Measurements from ENCODE around the gene PRKRIP1.
"Not testable (repeated sequence)": the region's sequence is repeated elsewhere in the genome, so short reads cannot be mapped to it uniquely, and the experiment has no call there.

The PRKRIP1 gene

GRCh38 chr7:102395873-102396709 is at the start of gene PRKRIP1:
Gene PRKRIP1, plus strand, starts transcription at chr7:102396363. Its CDS starts 49 bp downstream, at chr7:102396412.
- DNase-seq: peak; percentile 55

GRCh38 chr7:102346983-102347382 is 49.2 kb upstream of the PRKRIP1 start:
- not testable (repeated sequence) for DNase-seq

- not testable (repeated sequence) for DNase-seq
Observed at GRCh38 chr7:102356344-102356743, 39.8 kb upstream of the PRKRIP1 start, which contains the start of gene SPDYE6. Gene SPDYE6, minus strand, starts transcription at chr7:102356444. Its CDS starts 421 bp downstream, at chr7:102356023.

GRCh38 chr7:102363549-102364393 is 32.4 kb upstream of the PRKRIP1 start:
- DNase-seq: peak; percentile 89

- DNase-seq: not testable (repeated sequence)
Observed at GRCh38 chr7:102364394-102364886, 31.7 kb upstream of the PRKRIP1 start.

- DNase-seq: not testable (repeated sequence)
Observed at GRCh38 chr7:102365390-102365789, 30.8 kb upstream of the PRKRIP1 start.

GRCh38 chr7:102370038-102370437 is 26.1 kb upstream of the PRKRIP1 start:
- DNase-seq: not testable (repeated sequence)

GRCh38 chr7:102372796-102373195 is 23.4 kb upstream of the PRKRIP1 start:
- not testable (repeated sequence) for DNase-seq

GRCh38 chr7:102376964-102377466 is 19.1 kb upstream of the PRKRIP1 start:
- DNase-seq: no peak

GRCh38 chr7:102380837-102381236 is 15.3 kb upstream of the PRKRIP1 start:
- DNase-seq: not testable (repeated sequence)

- DNase-seq: not testable (repeated sequence)
Observed at GRCh38 chr7:102381696-102382425, 14.3 kb upstream of the PRKRIP1 start.

GRCh38 chr7:102387064-102387463 is 9.1 kb upstream of the PRKRIP1 start:
- no peak for DNase-seq

- DNase-seq: no peak
Observed at GRCh38 chr7:102389810-102390209, 6.4 kb upstream of the PRKRIP1 start.

GRCh38 chr7:102390697-102391484 is 5.3 kb upstream of the PRKRIP1 start:
- peak; percentile 60 for DNase-seq

- DNase-seq: no peak
Observed at GRCh38 chr7:102392330-102392729, 3.8 kb upstream of the PRKRIP1 start.

GRCh38 chr7:102393467-102393866 is 2.7 kb upstream of the PRKRIP1 start:
- DNase-seq: no peak

GRCh38 chr7:102395592-102395872 is 631 bp upstream of the PRKRIP1 start:
- DNase-seq: no peak

GRCh38 chr7:102396710-102397019 is 502 bp downstream of the PRKRIP1 start:
- DNase-seq: no peak

- DNase-seq: no peak
Observed at GRCh38 chr7:102398543-102398942, 2.4 kb downstream of the PRKRIP1 start.

GRCh38 chr7:102400360-102400759 is 4.2 kb downstream of the PRKRIP1 start:
- DNase-seq: no peak

- no peak for DNase-seq
Observed at GRCh38 chr7:102403563-102403962, 7.4 kb downstream of the PRKRIP1 start.
